ENCODE results near the gene CEACAM16.
"Not testable (repeated sequence)": the region's sequence is repeated elsewhere in the genome, so short reads cannot be mapped to it uniquely, and the experiment has no call there.

CEACAM16 gene

DNA sequence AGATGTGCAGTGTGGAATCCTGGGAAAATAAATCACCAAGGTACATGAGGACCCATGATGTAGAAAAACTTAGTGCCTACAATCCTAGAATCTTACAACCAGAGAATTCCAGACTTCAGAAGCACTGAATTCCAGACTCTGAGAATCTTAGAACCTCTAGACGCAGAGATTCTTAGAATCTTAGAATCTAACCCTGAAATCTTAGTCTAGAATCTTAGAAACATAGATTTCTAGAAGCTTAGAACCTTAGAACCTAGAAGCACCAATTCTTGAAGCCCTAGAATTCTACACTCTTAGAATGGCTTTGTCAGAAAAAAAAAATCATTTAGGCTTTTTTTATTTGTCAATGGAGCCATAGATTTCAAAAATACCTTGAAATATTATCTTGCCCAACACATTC is 6.0 kb downstream of the CEACAM16 start:
- DNase-seq: no peak

DNA sequence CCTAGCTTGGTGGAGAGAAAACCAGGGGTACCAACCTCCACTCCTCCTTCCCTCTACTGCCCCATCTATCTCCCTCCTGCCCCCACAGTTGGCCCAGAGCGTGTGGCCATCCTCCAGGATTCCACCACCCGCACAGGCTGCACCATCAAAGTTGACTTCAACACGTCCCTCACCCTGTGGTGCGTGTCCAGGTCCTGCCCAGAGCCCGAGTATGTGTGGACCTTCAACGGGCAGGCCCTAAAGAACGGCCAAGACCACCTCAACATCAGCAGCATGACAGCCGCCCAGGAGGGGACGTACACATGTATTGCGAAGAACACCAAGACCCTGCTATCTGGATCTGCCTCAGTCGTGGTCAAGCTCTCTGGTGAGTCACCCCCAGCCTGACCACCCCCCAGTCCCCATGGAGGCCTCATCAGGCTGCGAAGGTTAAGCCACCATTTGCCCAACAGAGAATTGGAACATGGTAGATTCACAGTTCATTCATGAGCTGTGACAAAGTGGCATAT is 6.6 kb downstream of the CEACAM16 start:
- no peak for DNase-seq

DNA sequence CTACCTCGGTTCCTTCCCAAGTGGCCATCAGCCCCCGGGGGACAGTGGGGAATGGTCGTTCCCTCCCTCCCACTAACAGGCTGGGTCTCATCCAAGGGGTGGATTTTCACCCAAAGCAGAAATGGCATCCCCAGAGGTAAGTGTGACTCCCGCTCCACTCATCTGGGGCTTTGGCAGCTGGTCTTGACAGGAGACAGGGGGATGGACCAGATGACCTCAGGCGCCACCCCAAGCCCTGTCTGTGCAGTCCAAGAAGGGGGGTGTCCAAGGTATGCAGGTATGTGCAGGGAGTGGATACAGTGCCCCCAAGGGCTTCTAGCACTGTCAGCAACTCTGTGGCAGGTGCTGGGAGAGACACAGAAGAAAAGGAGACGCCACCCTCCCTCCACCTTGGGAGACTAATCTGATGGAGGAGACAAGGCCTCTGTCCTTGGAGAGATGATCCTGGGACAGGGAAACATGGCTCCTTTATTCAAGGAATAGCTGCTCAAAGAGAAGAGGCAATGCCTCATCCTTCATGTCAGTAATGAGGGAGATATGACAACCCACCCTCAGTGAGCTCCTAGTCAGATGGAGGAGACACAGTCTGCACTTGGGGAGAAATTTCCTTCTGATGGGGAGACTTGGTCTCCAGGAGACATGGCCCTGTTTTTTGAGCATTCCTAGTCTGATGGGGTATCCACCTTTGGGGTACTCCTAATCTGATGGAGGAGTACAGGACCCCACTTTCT is 7.7 kb downstream of the CEACAM16 start:
- DNase-seq: no peak

DNA sequence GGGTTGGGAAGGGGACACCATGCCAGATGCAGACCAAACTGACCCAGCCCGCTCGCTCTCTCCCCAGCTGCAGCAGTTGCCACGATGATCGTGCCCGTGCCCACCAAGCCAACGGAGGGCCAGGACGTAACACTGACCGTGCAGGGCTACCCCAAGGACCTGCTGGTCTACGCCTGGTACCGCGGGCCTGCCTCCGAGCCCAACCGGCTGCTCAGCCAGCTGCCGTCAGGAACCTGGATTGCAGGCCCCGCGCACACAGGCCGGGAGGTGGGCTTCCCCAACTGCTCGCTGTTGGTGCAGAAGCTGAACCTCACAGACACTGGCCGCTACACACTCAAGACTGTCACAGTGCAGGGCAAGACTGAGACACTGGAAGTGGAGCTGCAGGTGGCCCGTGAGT is 8.8 kb downstream of the CEACAM16 start:
- DNase-seq: no peak

DNA sequence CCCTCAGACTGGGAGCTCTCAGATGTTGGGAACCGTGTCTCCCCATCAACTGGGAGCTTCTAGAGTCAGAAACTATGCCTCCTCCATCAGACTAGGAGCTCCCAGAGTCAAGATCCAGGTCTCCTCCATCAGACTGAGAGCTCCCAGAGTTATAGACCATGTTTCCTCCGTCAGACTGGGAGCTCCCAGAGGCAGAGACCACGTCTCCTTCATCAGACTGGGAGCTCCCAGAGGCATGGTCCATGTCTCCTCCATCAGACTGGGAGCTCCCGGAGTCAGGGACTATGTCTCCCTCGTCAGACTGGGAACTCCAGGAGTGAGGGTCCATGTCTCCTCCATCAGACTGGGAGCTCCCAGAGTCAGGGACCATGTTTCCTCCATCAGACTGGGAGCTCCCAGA is 10.0 kb downstream of the CEACAM16 start:
- DNase-seq: no peak

DNA sequence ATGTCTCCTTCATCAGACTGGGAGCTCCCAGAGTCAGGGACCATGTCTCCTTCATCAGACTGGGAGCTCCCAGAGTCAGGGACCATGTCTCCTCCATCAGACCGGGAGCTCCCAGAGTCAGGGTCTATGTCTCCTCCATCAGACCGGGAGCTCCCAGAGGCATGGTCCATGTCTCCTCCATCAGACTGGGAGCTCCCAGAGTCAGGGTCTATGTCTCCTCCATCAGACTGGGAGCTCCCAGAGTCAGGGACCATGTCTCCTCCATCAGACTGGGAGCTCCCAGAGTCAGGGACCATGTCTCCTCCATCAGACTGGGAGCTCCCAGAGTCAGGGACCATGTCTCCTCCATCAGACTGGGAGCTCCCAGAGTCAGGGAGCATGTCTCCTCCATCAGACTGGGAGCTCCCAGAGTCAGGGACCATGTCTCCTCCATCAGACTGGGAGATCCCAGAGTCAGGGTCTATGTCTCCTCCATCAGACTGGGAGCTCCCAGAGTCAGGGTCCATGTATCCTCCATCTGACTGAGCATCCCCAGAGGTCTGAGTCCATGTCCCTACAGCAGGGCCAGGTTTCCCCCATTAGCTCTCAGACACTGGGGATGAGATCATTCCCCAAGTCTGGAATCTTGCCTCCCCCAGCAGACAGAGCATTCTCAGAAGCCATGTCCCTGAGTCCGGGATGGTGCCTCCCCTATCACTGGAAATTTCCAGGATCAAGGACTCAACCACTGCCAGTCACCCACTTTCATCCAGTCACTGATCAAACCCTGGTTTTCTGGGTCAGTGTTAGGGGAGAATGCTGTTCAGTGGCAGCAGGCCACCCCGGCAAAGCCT is 10.7 kb downstream of the CEACAM16 start:
- DNase-seq: not testable (repeated sequence)

DNA sequence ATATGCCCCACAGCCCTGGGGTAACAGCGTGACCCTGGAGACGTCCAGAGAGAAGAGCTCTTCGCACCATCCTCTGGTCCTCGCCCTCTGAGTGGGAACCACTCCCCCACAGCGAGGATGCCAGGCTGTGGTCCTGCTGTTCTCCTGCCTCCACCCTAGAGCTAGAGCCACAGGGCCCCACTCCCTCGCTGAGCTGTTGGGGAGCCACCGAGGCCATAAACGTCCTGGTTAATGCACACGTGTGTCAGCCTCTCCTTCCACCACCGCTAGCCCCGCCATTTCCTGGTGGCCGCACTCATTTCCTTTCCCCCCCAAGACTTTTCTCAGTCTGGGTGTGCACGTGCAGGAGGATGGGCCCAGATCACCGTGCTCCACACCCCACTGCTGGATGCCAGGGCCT is 11.5 kb downstream of the CEACAM16 start:
- DNase-seq: no peak

DNA sequence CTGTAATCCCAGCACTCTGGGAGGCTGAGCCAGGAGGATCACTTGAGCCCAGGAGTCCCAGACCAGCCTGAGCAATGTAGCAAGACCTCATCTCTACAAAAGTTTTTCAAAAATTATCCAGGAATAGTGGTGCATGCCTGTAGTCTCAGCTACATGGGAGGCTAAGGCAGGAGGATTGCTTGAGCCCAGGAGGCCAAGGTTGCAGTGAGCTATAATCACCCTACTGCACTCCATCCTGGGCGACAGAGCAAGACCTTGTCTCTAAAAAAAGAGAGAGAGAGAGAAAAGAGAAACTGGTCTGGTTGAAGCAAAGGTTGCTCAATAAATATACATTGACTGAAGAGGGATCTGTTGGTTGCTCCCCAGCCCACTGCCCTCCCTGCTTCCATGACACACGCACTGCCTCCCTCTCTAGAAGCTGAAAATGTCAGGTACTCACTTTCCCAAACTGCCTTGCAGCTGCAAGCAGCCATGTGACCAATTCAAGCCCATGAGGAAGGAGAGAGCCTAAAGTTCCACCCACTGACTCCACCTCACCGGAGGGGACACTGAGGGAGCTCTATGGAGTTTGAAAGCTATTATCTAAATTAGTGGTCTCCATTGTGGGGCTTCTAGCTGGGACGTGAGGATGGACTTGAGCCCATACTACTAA is 14.0 kb downstream of the CEACAM16 start:
- no peak for DNase-seq

DNA sequence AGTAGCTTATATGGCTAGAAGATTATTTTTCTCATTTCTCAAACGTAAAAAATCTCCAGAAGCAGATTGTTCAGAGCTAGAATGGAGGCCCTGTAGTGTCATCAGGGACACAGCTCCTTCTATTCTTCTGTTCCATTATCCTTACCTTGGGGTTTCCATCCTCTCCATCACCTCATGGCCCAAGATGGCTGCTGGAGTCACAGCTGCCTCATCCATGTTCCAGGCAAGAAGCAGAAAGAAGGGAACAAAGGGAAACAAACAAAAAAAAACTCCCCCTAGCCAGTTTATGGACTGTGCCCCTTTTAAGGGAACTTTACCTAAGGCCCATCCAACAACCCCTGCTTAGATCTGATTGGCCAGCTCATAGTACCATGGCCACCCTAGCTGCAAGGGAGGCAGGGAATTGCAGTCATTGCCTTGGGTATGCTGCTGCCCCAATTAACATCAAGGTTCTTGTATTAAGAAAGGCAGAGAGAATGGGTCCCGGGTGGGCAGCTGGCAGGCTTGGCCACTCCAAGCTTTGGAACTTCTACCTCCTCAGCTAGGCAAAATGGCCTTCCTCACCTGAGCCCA is 15.7 kb downstream of the CEACAM16 start:
- DNase-seq: no peak

DNA sequence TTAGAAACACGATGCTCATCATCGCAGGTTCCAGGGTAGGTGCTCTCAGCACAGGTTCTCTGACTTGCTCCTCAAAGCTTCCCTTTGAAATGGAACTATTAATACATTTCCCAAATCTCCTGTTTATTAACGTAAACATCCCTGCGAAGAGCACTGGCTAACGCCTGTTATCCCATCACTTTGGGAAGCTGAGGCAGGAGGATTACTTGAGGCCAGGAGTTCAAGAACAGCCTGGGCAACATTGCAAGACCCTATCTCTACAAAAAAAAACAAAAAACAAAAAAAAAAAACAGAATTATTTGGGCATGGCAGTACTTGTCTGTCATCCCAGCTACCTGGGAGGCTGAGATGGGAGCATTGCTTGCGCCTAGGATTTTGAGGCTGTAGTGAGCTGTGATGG is 18.7 kb downstream of the CEACAM16 start:
- DNase-seq: no peak

DNA sequence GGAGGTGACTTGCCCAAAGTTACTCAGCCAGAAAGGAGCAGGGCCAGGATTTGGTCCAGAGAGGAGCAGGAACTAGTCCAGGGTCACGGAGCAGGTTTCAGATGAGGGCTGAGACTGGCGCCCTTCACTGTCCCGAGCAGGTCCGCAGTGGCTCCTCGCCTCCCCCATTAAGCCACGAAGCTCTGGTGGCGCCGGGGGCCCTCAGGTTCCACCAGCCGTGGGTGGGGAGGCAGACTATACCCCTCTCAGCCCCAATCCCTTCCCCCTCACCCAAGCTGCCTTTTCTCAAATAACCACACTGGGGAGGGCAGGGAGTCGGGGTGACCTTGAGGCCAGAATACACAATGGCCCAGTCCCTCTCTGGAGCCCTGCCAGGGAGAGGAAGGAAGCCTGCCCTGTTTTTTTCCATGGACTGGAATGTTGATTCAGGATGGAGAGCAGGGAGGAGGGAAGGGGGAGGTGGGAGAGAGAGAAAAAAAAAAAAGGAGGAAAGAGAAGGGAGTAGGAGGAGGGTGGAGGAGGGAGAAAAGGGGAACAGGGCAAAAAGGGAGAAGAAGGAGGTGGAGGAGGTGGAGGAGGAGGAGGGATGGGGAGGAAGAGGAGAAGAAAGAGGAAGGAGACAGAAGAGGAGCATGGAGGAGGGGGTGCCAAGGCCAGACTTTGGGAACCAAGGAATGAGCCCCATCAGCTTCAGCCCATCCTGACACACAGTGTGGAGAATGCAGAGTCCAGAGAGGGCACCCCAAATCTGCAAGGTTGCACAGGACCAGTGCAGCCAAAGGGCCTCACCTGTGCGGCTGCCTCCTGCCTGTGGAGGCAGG is 19.7 kb downstream of the CEACAM16 start:
- peak; percentile 82 for DNase-seq

DNA sequence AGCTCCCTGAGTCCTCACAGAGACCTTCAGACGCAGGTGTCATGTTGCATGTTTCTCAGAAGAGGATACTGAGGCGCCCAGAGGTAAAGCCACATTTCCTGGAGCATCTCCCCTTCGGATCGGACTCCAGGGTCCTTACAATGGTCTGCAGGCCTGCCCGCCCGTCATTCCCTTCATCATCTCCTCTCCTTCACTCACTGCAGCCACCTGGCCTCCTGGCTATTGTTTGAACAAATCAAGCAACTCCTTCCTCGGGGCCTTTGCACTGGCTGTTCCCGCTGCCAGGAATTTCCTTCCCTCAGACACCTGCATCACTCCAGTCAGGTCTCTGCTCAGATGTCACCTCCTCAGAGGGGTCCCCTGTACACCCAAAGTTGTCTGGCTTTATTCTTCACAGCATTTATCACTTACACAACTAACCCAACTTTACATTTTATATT is 20.3 kb downstream of the CEACAM16 start:
- DNase-seq: no peak

DNA sequence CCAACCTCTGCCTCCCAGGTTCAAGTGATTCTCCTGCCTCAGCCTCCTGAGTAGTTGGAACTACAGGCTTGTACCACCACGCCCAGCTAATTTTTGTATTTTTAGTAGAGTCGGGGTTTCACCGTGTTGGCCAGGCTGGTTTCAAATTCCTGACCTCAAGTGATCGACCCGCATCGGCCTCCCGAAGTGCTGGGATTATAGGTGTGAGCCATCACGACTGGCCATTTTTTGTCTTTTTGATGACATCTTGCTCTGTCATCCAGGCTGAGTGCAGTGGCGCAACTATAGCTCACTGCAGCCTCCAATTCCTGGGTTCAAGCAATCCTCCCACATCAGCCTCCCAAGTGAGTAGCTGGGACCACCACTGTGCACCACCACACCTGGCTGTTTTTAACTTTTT is 21.4 kb downstream of the CEACAM16 start:
- DNase-seq: not testable (repeated sequence)

DNA sequence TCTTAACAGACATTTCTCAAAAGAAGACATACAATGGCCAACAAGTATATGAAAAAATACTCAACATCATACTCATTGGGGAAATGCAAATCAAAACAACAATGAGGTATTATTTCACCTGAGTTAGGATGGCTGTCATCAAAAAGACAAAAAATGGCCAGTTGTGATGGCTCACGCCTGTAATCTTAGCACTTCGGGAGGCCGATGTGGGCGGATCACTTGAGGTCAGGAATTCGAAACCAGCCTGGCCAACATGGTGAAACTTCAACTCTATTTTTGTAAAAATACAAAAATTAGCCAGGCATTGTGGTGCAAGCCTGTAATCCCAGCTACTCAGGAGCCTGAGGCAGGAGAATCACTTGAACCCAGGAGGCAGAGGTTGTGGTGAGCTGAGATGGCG is 22.0 kb downstream of the CEACAM16 start:
- DNase-seq: no peak

DNA sequence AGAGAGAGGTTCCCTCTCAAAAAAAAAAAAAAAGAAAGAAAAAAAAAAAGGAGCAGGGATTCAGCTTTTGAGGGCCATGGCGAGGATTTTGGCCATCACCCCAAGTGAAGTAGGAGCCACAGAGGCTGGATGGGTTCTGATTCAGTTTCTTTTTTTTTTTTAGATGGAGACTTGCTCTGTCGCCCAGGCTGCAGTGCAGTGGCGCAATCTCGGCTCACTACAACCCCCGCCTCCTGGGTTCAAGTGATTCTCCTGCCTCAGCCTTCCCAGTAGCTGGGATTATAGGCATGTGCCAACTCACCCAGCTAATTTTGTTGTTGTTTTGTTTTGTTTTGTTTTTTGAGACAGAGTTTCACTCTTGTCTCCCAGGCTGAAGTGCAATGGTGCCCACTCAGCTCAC is 22.4 kb downstream of the CEACAM16 start:
- DNase-seq: not testable (repeated sequence)

DNA sequence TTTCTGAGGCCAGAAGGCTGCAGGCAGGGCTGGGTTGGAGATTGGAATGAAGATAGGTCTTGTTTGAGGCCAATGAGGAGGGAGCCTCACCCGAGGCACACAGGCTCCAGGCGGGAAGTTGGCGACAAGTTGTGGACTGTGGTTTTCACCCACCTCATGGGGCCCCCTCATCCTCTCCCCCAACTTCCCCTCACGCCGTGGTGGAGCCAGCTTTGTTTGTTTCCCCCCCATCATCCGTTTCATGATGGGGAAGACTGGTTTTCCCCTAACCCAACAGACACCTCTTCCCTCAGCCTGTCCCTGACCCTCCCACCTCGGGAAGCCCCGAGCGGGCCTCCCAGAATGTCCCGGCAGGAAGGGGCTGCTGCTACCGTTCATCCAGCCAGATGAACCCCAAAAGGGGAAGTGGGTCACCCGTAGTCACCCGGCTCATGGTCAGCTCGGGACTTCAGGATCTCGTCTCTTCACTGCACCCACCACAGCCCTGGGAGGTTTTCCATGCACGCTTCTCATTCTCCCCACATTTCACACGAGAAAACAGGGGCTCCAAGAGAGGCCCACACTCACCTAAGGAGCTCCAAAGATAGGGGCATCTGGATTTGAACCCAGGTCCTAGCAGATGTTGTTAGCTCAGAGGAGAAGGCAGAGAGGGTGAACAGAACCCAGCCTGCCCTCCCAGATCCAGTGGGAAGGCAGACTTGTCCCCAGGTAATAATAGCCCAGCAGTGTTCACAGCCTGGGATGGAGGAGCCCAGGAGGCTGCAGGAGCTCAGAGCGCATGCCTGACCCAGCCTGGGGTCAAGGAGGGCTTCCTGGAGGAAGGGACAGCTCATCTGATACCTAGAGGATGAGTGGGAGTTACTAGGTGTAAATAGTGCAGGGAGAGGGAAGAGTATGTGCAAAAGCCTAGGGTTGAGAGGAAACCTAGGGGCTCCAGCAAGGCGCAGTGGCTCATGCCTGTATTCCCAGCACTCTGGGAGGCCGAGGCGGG is 23.5 kb downstream of the CEACAM16 start:
- no peak for DNase-seq

DNA sequence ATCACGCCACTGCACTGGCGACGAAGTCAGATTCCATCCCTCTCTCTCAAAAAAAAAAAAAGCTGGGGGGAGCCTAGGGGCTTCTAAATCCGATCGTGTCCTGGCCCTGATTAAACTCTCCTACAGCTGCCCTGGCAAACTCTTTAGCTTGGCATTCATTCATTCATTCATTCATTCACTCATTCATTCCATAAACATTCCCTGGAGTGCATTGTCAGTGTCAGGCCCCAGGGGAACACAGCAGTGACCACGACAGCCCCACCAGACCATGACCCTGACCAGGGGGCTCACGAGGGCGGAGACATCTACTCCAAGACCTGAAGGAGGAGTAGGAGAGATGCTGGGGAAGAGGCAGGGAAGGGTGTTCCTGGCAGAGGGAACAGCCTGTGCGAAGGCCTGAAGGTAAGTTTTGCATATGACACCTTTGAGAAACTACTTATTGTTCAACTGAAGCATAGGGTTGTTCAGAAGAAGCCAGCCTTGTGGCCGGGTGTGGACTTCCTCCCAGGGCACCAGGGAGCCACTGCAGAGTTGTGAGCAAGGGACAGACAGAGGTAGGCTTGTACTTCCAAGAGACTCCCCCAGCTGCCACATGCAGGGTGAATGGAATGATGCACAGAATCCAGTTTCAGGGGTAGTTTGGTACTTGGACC is 24.5 kb downstream of the CEACAM16 start:
- no peak for DNase-seq

DNA sequence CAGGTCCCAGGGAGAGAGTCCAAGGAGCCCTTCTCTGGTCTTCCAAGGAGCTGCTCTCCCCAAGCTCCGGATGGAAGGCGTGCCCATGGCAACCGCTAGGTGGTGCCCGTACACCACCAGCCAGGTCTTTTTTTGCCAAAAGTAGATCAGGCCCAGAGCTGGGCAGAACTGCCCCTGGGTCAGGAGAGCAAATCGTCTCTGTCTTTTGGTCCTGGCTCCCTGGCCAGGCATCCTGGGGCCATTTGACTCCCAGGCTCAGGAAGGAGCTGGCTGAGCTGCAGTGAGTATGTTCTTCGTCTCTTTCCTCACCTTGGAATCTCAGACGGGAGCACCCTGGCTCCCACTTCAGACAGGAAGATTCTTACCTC is 25.0 kb downstream of the CEACAM16 start:
- DNase-seq: peak; percentile 94

DNA sequence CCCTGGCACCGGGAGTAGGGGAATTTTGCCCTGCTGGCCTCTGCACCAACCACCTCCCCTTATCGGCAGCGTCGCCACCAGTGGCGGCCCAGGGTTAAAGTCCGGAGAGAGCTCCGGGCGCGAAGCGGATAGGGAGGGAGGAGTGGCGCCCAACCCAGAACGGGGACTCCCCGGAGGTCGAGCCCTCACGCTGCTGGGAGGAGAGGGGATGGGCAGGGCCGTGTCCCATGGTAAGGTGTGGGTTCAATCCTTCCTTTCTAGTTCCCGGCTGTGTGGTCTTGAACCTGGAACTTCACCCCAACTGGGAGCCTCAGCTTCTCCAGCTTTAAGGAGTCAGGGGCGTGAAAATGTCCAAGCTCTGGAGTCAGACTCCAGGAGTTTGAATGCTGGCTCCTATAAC is 26.3 kb downstream of the CEACAM16 start:
- no peak for DNase-seq

DNA sequence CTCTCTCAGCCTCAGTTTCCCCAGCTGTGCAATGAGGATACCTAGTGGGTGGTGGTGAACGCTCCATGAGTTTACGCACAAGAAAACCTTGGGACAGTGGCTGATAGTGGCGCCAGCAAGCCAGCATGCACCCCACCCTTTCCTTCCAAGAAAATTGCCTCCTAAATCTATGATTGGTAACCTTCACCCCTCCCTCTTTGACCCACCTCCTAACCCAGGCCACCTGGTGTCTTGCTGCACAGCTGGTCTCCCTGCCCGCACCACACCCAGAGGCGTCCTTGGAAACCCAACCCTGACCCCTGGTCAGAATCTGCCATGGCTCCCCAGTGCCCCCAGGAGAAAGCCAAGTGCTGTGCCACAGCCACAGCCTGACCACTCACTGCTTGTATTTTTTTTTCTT is 26.7 kb downstream of the CEACAM16 start:
- DNase-seq: no peak

DNA sequence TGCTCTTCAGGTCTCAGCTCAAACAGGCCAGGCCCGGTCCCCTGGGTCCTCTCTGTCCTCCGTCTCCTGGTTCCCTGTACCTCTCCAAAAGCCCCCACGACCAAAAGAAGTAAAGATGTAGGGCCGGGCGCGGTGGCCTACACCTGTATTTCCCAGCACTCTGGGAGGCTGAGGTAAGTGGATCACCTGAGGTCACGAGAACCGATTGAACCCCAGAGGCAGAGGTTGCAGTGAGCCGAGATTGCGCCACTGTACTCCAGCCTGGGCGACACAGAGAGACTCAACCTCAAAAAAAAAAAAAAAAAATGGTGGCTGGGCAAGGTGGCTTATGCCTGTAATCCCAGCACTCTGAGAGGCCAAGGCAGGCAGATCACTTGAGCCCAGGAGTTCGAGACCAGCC is 27.5 kb downstream of the CEACAM16 start:
- DNase-seq: no peak

Measured in islet precursor cell (in vitro differentiated cells).